Choroid plexus epithelial cell (primary cell): ENCODE results near the gene ATP10B.
"Not testable (repeated sequence)": the region's sequence is repeated elsewhere in the genome, so short reads cannot be mapped to it uniquely, and the experiment has no call there.

Experiments used
- DNase-seq: peaks from one replicate; pipeline ENCODE4 v3.0.0-alpha.2; 2010; ENCODE audit warnings: low read depth
- H3K4me3 ChIP-seq: 2 replicates; pipeline ENCODE4 v1.5.1; 2011; ENCODE audit warnings: low read depth, mild to moderate bottlenecking, control low read depth, low read length, moderate library complexity
- TF ChIP-seq, protein P1 (sequence below): conservative IDR thresholded peaks from 2 replicates; pipeline ENCODE4 v1.5.1; 2011; ENCODE audit warnings: low read depth, mild to moderate bottlenecking, control low read depth, inconsistent platforms, low read length, moderate library complexity

ATP10B gene

DNA sequence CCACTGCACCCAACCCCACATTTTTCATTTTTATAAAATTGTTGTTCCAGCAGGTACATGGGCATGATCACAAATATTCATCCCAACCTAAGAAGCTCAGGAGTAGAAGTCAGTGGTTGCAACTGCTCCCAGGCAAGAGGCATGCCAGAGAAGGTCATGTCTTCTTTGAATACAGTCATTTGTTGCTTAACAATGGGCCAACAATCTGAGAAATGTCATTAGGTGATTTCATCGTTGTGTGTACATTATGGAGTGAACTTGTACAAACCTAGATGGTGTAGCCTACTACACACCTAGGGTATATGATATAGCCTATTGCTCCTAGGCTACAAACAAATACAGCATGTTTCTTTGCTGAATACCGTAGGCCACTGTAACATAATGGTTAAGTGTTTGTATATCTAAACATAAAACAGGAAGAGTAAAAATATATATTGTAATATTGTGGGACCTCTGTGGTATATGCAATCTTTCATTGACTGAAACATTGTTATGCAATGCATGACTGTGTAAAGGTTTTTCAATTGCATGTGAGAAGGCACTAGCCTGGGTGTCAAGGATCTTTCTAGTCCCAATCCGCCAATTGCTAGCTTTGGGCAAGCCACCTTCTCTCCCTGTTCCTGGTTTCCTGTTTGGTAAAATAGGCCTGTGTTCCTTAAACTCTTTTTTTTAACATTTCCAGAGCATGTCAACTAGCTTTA lies 27.6 kb downstream of the ATP10B start:
- no peak overlapping the region for H3K4me3 ChIP-seq
- TF ChIP-seq, protein P1, sequence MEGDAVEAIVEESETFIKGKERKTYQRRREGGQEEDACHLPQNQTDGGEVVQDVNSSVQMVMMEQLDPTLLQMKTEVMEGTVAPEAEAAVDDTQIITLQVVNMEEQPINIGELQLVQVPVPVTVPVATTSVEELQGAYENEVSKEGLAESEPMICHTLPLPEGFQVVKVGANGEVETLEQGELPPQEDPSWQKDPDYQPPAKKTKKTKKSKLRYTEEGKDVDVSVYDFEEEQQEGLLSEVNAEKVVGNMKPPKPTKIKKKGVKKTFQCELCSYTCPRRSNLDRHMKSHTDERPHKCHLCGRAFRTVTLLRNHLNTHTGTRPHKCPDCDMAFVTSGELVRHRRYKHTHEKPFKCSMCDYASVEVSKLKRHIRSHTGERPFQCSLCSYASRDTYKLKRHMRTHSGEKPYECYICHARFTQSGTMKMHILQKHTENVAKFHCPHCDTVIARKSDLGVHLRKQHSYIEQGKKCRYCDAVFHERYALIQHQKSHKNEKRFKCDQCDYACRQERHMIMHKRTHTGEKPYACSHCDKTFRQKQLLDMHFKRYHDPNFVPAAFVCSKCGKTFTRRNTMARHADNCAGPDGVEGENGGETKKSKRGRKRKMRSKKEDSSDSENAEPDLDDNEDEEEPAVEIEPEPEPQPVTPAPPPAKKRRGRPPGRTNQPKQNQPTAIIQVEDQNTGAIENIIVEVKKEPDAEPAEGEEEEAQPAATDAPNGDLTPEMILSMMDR: no peak
- no peak for DNase-seq

DNA sequence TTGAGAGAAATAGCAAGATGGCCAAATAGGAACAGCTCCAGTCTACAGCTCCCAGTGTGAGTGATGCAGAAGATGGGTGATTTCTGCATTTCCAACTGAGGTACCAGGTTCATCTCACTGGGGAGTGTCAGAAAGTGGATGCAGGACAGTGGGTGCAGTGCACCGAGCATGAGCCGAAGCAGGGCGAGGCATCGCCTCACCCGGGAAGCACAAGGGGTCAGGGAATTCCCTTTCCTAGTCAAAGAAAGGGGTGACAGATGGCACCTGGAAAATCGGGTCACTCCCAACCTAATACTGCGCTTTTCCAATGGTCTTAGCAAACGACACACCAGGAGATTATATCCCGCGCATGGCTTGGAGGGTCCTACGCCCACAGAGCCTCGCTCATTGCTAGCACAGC lies 39.0 kb downstream of the ATP10B start:
- not testable (repeated sequence) for H3K4me3 ChIP-seq, DNase-seq

DNA sequence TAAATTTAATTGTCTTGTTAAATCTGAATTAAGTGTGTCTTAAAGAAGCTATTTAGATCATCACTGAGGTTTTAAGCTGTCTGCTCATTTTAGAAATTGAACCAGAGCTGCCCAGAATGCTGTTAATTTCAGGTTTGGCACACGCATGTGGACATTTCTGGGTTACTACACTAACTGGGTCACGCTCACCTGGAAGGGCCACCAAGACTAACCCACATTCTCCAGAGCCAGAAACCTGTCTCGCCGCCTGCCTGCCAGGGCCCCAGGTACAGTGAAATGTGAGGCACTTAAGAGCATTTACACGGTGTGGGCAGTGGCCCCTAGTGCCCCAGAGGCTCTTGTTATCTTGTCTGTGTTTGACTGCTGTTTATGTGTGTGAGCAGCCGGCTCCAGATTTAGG lies 46.6 kb downstream of the ATP10B start:
- TF ChIP-seq, protein P1: no peak
- DNase-seq: no peak
- H3K4me3 ChIP-seq: no peak overlapping the region

DNA sequence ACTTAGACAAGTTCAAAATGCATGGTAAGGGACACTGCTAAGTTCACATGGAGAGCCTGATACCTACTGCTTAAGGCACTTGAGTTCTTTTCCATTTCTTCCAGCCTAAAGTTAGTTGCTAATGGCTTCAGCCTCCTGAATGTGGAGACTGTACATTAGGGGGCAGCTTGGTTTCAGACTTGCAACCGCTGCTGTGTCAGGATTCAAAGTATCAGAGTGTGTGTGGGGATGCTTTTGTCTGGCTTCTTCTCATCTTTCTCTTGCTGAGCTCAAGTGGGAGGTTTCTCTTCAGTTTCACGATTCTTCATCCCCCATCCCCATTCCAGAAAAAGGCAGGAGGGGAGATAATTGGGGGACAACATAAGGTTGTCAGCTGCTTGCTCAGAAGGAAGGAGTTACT lies 49.4 kb downstream of the ATP10B start:
- no peak overlapping the region for H3K4me3 ChIP-seq
- DNase-seq: no peak
- TF ChIP-seq, protein P1: no peak

DNA sequence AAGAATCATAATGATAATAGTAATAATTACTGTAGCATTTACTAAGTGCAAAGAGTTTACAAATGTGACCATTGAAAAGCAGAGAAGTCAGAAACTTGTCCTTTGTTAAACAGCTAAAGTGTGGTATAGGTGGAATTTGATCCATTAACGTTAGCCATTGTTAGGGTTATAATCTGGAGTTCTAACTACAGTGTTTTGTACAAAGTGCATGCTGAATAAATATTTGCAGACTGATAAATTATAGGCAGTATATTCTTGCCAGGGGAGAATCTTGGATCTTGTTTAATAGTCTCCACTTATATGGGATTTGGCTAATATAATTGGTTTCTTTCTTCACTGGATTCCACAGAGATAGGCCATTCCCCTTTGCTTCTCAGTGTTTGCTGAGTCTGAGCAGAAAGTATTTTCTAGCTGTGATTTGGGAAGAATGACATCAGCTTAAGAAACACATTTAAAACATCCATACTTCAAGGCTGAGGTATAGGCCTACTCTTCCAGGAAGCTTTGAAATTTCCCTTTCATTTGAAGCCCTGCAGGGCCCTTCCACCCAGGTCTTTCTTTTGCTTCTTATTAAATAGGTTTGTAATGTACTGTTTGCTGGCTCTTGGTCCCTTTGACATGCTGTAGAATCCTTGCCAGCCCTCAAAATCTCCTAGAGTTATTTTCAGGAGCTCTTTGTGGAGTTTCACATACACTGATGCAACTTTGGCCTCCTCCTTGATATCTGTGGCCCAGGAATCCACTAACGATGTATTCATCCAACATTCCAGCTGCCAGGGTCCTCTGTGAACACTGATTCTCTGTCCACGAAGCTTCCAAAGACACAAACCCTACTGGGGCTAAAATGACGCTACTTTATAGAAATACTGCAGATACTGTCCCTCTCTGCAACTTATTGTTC lies 51.4 kb downstream of the ATP10B start:
- H3K4me3 ChIP-seq: no peak overlapping the region
- TF ChIP-seq, protein P1: no peak

DNA sequence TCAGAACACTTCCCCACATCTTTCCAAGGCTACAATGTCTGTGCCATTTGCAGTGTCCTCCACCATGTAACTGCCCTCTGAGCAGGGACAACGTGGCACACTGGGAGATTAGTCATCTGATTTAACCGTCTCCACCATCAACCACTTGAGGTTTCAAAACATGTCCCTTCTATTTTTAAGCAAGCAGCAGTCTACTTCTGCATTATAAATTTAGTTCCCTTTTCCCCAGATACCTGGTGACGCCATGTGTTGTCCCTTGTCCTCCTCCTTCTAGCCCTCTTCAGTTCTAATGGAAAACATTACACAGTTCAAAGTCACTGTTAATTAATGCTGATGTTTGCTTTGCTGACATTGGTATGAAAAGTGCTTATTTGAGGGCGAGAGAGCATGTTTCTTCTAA lies 52.8 kb downstream of the ATP10B start:
- H3K4me3 ChIP-seq: no peak overlapping the region
- TF ChIP-seq, protein P1: no peak
- DNase-seq: no peak

More for the DNA sequence above, 51.4 kb downstream of the ATP10B start:
- no peak for DNase-seq

DNA sequence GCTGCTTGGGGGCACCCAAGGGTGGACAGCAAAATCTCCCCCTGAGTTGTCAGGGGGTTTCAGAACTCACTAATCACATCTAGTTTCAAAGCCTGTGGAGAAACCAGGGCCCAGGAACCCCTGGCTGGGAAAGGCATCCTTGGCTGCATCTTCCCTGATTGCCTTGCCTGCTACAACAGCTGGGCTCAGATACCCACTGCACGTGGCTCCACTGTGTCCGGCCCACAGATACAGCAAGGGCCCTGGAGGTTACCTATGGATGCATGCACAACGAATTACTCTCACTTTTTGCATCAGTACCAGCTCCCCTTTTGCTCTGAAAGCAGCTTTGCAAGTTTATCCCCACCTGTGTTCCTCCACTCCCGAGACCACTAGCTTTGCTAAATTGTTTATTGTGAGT lies 55.0 kb downstream of the ATP10B start:
- DNase-seq: no peak
- TF ChIP-seq, protein P1: no peak
- H3K4me3 ChIP-seq: no peak overlapping the region
